Panc1 (cell line): ENCODE results near the gene NXPH1. TPM values are rescaled to one million over a fixed set of nuclear protein-coding genes. Genes with fewer than 3 reads are reported as not detected.

ENCODE experiments used
- ATAC-seq: fragments of 200-7000 bp; cut with Tn5 transposase; 2 replicates; pipeline ENCODE4 v1.9.1; 2020; ENCODE audit warnings: mild to moderate bottlenecking, moderate library complexity
- BruUV-seq: library from RNA; stranded (reverse); fragments of 400-500 nt; replicated peaks from 2 replicates; lab custom pipeline; 2021; lab: Mats Ljungman, UMichigan
- CTCF ChIA-PET: fragments of 300-600 bp; sonication (Branson Sonifier 250); formaldehyde crosslinking; loops from one replicate; lab custom pipeline; 2022; ENCODE audit warnings: antibody characterized with exemption; lab: Charles Lee
- POLR2A ChIA-PET: fragments of 300-600 bp; sonication (Branson Sonifier 250); formaldehyde crosslinking; loops from one replicate; lab custom pipeline; 2022; ENCODE audit warnings: antibody characterized with exemption; lab: Charles Lee
- DNase-seq: peaks from one replicate; pipeline ENCODE4 v3.0.0-alpha.2; 2010; ENCODE audit warnings: low read depth, low spot score
- H3K27ac ChIP-seq: 2 replicates; pipeline ENCODE4 v1.5.1; 2011; ENCODE audit warnings: mild to moderate bottlenecking, low read length, inconsistent platforms
- H3K27me3 ChIP-seq: fragments of 200-500 bp; sonication (Bioruptor generic); 2 replicates; pipeline ENCODE4 v1.6.0; 2014; ENCODE audit warnings: low read length, inconsistent platforms; ENCODE audit not compliant: control insufficient read depth, insufficient read depth
- H3K36me3 ChIP-seq: fragments of 200-500 bp; sonication (Bioruptor generic); 2 replicates; pipeline ENCODE4 v1.5.1; 2014; ENCODE audit warnings: inconsistent platforms, mild to moderate bottlenecking, low read length, moderate library complexity; ENCODE audit not compliant: control insufficient read depth, insufficient read depth
- H3K4me1 ChIP-seq: 2 replicates; pipeline ENCODE4 v1.5.1; 2011; ENCODE audit warnings: inconsistent platforms, mild to moderate bottlenecking, low read length, moderate library complexity; ENCODE audit not compliant: control insufficient read depth, insufficient read depth
- H3K4me3 ChIP-seq, 2 experiments: 2 replicates each; pipeline ENCODE4 v1.5.1; 2011 to 2012; ENCODE audit warnings: low read depth in 2 of 2, low read length in 2 of 2, mild to moderate bottlenecking in 2 of 2, inconsistent platforms in 1 of 2, moderate library complexity in 1 of 2
- H3K9me3 ChIP-seq: fragments of 200-500 bp; sonication (Bioruptor generic); 2 replicates; pipeline ENCODE4 v1.5.1; 2014; ENCODE audit warnings: low read depth, mild to moderate bottlenecking, inconsistent platforms, low read length, moderate library complexity; ENCODE audit not compliant: control insufficient read depth, insufficient read depth
- POLR2AphosphoS5 ChIP-seq: IDR thresholded peaks from 2 replicates; pipeline ENCODE4 v1.6.1; 2012; ENCODE audit warnings: mild to moderate bottlenecking, low read depth, low read length, moderate library complexity
- REST ChIP-seq, 2 experiments: IDR thresholded peaks; 2 replicates each; pipeline ENCODE4 v1.6.1; 2011 to 2012; ENCODE audit warnings: low read depth in 2 of 2, control low read depth in 1 of 2, low read length in 1 of 2, mild to moderate bottlenecking in 1 of 2, moderate library complexity in 1 of 2; ENCODE audit not compliant: insufficient read depth in 1 of 2
- SIN3A ChIP-seq: IDR thresholded peaks from 2 replicates; pipeline ENCODE4 v1.6.1; 2012; ENCODE audit warnings: low read depth, mild to moderate bottlenecking, low read length, moderate library complexity, borderline replicate concordance; ENCODE audit not compliant: insufficient read depth
- TCF7L2 ChIP-seq: IDR thresholded peaks from 2 replicates; pipeline ENCODE4 v1.6.1; 2011; ENCODE audit warnings: mild to moderate bottlenecking, low read depth, low read length, inconsistent platforms
- in situ Hi-C: cut with HindIII; loops from 2 replicates; pipeline ENCODE4 v1.10.0; 2016; ENCODE audit warnings: low sequenced_read_pairs, low pct_unique_long_range_greater_than_20kb
- intact Hi-C: fragments of 100-400 bp; cut with micrococcal nuclease; formaldehyde crosslinking; loops from one replicate; pipeline ENCODE4 v1.10.0; 2022; ENCODE audit not compliant: unreplicated experiment
- total RNA-seq: library from RNA; stranded (reverse); gene quantifications from one replicate; pipeline ENCODE4 v1.2.1, GENCODE V29; 2021; ENCODE audit not compliant: unreplicated experiment
- TF ChIP-seq, protein P1 (sequence below): fragments of 450-650 bp; IDR thresholded peaks from 2 replicates; pipeline ENCODE4 v1.5.1; 2017; ENCODE audit warnings: mild to moderate bottlenecking

The NXPH1 gene
- total RNA-seq, 1 experiment from 2014 or later = not detected

- Histone ChIP-seq H3K9me3 (no peaks in the 10 kb centered on the region), H3K36me3 (no peaks in the 10 kb centered on the region), H3K4me1 (no peaks in the 10 kb centered on the region), H3K4me3 (no peak overlapping the region), H3K27me3 (no peaks in the 10 kb centered on the region), H3K27ac (no peak overlapping the region)
- DNase-seq = no peak
- ChIA-PET POLR2A (no interaction called here), CTCF (no interaction called here)
- no peak for ATAC-seq
- in situ Hi-C loops (no loop called here), intact Hi-C loops (no loop called here)
- no TSS peak for BruUV-seq
- TF ChIP-seq POLR2AphosphoS5 (no peak), TCF7L2 (no peak), REST (IDR thresholded peaks at IDR 0.05; ENCODE audit: insufficient read depth in 1 of 2, low read depth in 2 of 2, low read length in 1 of 2) (no peak), SIN3A (no peak)
- TF ChIP-seq, protein P1, sequence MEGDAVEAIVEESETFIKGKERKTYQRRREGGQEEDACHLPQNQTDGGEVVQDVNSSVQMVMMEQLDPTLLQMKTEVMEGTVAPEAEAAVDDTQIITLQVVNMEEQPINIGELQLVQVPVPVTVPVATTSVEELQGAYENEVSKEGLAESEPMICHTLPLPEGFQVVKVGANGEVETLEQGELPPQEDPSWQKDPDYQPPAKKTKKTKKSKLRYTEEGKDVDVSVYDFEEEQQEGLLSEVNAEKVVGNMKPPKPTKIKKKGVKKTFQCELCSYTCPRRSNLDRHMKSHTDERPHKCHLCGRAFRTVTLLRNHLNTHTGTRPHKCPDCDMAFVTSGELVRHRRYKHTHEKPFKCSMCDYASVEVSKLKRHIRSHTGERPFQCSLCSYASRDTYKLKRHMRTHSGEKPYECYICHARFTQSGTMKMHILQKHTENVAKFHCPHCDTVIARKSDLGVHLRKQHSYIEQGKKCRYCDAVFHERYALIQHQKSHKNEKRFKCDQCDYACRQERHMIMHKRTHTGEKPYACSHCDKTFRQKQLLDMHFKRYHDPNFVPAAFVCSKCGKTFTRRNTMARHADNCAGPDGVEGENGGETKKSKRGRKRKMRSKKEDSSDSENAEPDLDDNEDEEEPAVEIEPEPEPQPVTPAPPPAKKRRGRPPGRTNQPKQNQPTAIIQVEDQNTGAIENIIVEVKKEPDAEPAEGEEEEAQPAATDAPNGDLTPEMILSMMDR = no peak
Observed at GRCh38 chr7:8579661-8580194, 146.3 kb downstream of the NXPH1 start.

DNA sequence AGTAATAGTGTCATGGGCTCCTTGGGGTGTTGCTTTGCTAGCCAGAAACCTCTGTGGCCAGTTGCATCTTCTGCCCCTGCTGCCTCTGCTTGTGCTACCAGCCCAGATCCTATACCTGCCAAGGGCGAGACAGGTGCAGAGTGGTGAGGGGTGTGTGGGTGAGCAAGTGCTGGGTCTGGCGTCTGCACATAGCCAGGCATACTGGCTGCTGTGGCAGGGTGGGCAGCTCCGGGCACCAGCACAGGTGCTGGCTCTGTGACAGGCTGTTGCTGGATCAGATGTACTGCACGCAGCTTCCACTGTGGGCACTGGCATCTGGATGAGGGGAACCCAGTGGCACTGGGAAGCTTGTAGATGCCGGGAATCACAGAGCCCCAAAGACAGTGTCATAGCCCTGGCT, 148.4 kb downstream of the NXPH1 start:
- ChIA-PET POLR2A (no interaction called here), CTCF (no interaction called here)
- no peaks in the 10 kb centered on the region for H3K27me3 ChIP-seq
- no peak overlapping the region for H3K27ac ChIP-seq
- no peaks in the 10 kb centered on the region for H3K36me3 ChIP-seq
- no peak overlapping the region for H3K4me3 ChIP-seq
- DNase-seq (no peak), ATAC-seq (no peak)
- TF ChIP-seq POLR2AphosphoS5 (no peak), SIN3A (no peak), TCF7L2 (no peak), REST (IDR thresholded peaks at IDR 0.05; ENCODE audit: insufficient read depth in 1 of 2, low read depth in 2 of 2, low read length in 1 of 2) (no peak)
- TF ChIP-seq, protein P1 = no peak
- in situ Hi-C loops = no loop called here
- intact Hi-C loops = no loop called here
- BruUV-seq = no TSS peak
- H3K4me1 ChIP-seq = no peaks in the 10 kb centered on the region
- no peaks in the 10 kb centered on the region for H3K9me3 ChIP-seq
